ENCODE results near the gene ME3.

Gene ME3

GRCh38 chr11:86692317-86692716 is 19.9 kb upstream of the ME3 start:
- DNase-seq, result no peak

GRCh38 chr11:86688398-86689179 is 16.2 kb upstream of the ME3 start:
- DNase-seq, result no peak

DNA sequence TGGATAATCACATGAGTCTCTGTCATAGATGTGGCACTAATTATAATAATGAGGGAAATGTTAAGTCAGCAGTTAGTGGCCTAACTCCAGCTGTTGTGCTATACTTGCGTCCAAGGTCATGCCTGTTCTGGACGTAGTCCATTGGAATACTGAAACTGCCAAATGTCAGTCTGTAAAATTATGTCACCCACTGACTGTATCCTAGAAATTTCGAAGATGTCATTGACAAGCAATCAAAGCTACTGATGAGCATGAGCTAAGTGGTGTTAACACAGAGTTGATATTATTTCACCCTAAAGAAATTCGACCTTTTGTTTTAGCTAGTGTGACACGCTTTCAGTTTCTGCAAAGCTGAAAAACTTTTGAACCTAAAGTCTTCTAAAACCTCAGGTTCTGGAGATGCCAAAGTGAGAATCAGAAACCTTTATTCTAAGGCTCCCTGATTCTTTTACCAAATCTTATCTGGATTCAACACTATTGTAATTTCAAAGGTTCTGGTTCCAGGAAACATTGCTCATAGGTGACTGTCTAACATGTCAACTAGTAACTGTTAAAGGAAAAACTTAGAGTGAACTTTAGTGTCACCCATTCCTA is 14.9 kb upstream of the ME3 start:
- DNase-seq, result no peak

- no peak for DNase-seq
Measured at GRCh38 chr11:86686531-86686930, 14.1 kb upstream of the ME3 start.

DNA sequence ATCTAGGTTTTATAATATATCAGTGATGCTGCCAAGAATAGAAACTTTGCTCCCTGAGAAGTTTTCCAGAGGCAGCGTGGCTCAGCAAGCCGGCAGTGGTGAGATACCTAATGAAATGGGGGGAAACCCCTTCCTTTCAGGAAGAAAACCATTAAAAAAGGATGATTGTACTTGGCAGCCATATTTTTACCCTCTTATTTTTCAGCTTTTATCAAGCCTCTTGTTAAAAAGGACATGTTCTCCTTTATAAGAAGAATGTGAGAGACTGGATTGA is 9.0 kb upstream of the ME3 start:
- DNase-seq, result no peak

- DNase-seq, result no peak
Measured at GRCh38 chr11:86680716-86681482, 8.5 kb upstream of the ME3 start.

- no peak for DNase-seq
Measured at GRCh38 chr11:86678823-86679222, 6.4 kb upstream of the ME3 start.

GRCh38 chr11:86678296-86678695 is 5.9 kb upstream of the ME3 start:
- no peak for DNase-seq

GRCh38 chr11:86676533-86677154 is 4.2 kb upstream of the ME3 start:
- DNase-seq, result no peak

DNA sequence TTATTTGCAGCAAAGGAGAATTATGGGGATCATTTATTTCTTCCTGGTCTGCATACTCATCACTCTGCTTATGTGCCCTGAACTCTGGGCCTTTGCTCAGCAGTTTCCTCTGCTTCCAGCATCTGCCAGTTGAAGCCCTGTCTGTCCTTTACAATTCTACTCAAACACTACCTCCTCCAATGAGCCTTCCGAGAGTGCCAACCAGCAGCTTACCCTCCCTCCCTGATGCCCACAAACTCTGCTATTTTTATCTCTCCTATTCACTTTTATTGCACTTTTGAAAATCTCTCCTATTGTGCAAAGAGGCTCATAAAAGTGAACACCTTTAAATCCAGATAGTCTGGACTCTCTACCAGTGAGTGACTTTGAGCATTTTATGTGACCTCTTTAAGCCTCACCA is 3.6 kb upstream of the ME3 start:
- no peak for DNase-seq

- DNase-seq, result no peak
Measured at GRCh38 chr11:86675017-86675416, 2.6 kb upstream of the ME3 start.

GRCh38 chr11:86673872-86674750 is 1.7 kb upstream of the ME3 start:
- DNase-seq, result no peak

DNA sequence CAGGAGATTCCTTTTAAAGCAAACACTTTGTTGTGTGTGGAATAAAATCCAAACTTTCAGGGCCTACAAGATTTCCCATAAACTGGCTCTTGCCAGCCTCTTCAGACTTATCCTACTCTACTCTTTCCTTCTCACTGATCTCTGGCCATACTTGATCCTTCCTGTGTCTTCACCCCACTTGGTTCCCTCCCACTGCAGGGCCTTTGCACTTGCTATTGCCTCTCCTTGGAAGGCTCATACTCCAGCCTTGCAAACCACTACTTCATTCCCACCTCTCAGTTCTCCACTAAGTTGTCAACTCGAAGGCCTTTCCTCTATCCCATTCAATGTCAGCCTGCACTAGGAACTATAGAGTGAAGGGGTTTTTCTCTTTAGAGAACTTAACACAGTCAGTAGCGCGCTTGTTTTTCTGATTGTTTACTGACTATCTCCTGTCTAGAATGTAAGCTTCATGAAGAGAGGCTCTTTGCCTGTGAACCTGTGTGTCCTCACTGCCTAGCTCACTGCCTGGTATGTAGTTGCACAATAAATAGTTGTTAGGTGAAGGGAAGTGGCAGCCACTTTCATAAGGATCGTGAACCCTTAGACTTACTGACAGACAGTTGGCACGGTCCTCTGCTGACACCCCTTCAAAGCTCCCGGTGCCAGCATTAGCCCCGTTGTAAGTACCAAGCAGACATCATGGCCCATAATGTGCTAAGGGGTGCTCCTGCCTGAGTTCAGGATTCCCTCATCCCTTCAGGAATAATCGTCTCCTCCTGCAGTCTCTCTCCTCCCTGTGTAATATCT is 833 bp upstream of the ME3 start:
- DNase-seq, result no peak

DNA sequence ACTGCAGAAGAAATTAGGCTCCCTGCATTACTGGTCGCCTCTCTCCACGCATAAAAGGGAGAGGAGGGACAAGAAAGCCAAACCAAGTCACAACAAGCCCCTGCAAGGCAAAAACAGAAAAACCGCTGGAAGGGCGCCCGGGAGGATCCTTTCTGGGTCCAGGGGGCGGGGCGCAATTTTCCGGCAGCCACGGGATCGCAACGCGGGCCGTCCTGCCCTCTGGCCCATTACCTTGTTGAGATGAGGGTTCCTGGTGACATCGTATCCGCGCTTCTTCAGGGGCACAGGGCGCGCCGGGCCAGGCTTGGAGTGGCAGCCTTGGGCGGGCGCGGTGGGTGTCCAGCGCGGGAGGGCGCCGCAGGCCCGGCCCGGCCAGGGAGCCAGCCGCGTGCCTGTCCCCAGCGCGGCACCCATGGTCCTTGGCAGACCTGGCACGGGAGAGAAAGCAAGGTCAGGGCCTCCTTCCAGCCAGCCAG is 847 bp downstream of the ME3 start:
- no peak for DNase-seq

DNA sequence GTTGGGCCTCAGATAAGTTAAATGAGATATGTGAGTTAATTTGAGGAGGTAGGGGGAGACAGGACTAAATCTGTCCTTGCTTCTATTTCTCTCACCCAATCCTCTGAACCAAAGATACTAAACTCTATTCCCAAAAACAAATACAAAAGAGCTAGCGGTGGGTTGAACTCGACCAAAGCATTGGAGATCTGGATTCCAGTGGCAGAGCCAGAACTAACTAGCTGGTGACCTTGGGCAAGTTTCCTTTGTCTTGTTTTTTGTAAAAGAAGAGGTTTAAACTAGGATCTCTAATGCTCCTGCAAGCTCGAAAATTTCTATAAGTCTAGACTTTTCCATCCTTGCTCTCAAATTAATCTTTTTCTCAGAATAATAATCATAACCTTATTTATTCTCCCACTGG is 1.5 kb downstream of the ME3 start:
- DNase-seq, result no peak

DNA sequence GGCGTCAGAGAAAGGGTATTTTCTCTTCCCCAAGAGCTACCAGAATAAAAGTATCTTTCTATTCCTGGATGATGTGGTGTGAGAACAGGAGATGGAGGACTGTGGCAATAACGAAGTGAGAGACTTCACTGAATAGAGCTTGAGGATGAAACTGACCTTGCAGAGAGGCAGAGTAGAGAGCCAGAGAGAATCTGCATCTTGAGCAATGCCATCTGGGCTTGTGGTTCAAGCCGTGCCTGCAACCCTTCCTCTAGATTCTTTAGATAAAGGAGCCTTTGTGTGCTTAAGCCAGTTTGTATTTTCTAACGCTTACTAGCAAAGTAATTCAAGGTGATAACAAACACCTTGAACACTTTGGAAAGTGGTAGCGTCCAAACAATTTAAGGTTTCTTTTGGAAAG is 2.2 kb downstream of the ME3 start:
- no peak for DNase-seq

DNA sequence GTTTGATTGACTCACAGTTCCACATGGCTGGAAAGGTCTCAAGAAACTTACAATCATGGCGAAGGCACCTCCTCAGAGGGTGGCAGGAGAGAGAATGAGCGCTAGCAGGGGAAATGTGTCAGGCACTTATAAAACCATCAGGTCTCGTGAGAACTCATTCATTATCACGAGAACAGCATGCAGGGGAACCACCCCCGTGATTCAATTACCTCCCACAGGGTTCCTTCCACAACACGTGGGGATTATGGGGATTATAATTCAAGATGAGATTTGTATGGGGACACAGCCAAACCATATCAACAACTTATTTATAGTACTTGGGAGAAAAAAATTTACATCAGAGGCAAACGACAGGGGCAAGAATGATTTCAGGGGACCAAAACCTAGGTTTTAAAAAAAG is 3.0 kb downstream of the ME3 start:
- DNase-seq, result no peak

- no peak for DNase-seq
Measured at GRCh38 chr11:86668929-86669328, 3.5 kb downstream of the ME3 start.

GRCh38 chr11:86666193-86666592 is 6.2 kb downstream of the ME3 start:
- DNase-seq, result no peak

GRCh38 chr11:86664930-86665329 is 7.5 kb downstream of the ME3 start:
- no peak for DNase-seq

GRCh38 chr11:86663761-86664160 is 8.7 kb downstream of the ME3 start:
- DNase-seq, result no peak

- DNase-seq, result no peak
Measured at GRCh38 chr11:86663291-86663690, 9.1 kb downstream of the ME3 start.

Data from activated gamma-delta T cell treated with Interleukin-2 at 50 U/mL for 16 hours (primary cell).